Measurements from ENCODE around the gene TMEM131. TPM values are rescaled to one million over a fixed set of nuclear protein-coding genes. Genes with fewer than 3 reads are reported as not detected.

The TMEM131 gene
- total RNA-seq, 1 experiment from 2014 or later = 29.6 TPM

- intact Hi-C loops (cut with micrococcal nuclease; ENCODE audit: unreplicated experiment) = no loop called here
- 0 out of 2 replicates have a peak, but pooled peaks cover 3% of the 10 kb centered on the region for H4K20me1 ChIP-seq (ENCODE audit: insufficient read depth)
- BruUV-seq (replicated peaks) = no TSS peak
- no peaks in the 10 kb centered on the region for H3K27me3 ChIP-seq (ENCODE audit: insufficient read depth, low read depth)
- H3F3A ChIP-seq (ENCODE audit: insufficient read depth, low read depth) = no peaks in the 10 kb centered on the region; the same call in 1 of the 2 replicates
- H3K9me3 ChIP-seq (ENCODE audit: insufficient read depth, low read depth) = peaks cover 11% of the 10 kb centered on the region
- TF ChIP-seq CTCF (conservative IDR thresholded peaks at IDR 0.05) (no peak), EZH2 (IDR thresholded peaks at IDR 0.05; ENCODE audit: low read depth) (no peak)
- H3K4me3 ChIP-seq = peak overlapping the region; percentile 98
- peaks cover 38% of the 10 kb centered on the region for H3K4me1 ChIP-seq (replicated peaks; ENCODE audit: insufficient read depth)
- no peaks in the 10 kb centered on the region for H3K9me2 ChIP-seq (ENCODE audit: insufficient read depth)
- H3K4me2 ChIP-seq = peak overlapping the region; percentile 93
- DNase-seq = no peak
- peaks cover 6% of the 10 kb centered on the region; the same call in 1 of the 2 replicates for H3K36me3 ChIP-seq (ENCODE audit: low read depth)
- ChIA-PET POLR2A (ENCODE audit: unreplicated experiment) (interaction anchor here (0.6 kb wide), 1 partner anchor 114 kb away, joined by 10 read pairs; no protein-coding TSS in a partner anchor), CTCF (no interaction called here)
- no peak overlapping the region for H3K27ac ChIP-seq
- H2AFZ ChIP-seq = no peak overlapping the region
- H3K79me2 ChIP-seq (ENCODE audit: low read depth) = peaks cover 70% of the 10 kb centered on the region
These were observed 2.6 kb downstream of the TMEM131 start for GRCh38 chr2:97992836-97993825.

GRCh38 chr2:97991081-97991856 is 4.5 kb downstream of the TMEM131 start:
- Histone ChIP-seq H3K4me3 (no peak overlapping the region), H3K27ac (no peak overlapping the region), H2AFZ (no peak overlapping the region), H3K4me2 (0 out of 2 replicates have a peak overlapping the region, but pooled peaks have one; percentile 6), H3K36me3 (ENCODE audit: low read depth) (peaks cover 6% of the 10 kb centered on the region; the same call in 1 of the 2 replicates), H3F3A (ENCODE audit: insufficient read depth, low read depth) (no peaks in the 10 kb centered on the region; the same call in 1 of the 2 replicates), H3K9me3 (ENCODE audit: insufficient read depth, low read depth) (peaks cover 17% of the 10 kb centered on the region), H3K79me2 (ENCODE audit: low read depth) (peaks cover 89% of the 10 kb centered on the region), H3K27me3 (ENCODE audit: insufficient read depth, low read depth) (no peaks in the 10 kb centered on the region), H3K9me2 (ENCODE audit: insufficient read depth) (no peaks in the 10 kb centered on the region), H4K20me1 (ENCODE audit: insufficient read depth) (0 out of 2 replicates have a peak, but pooled peaks cover 3% of the 10 kb centered on the region), H3K4me1 (replicated peaks; ENCODE audit: insufficient read depth) (peaks cover 32% of the 10 kb centered on the region)
- ChIA-PET POLR2A (ENCODE audit: unreplicated experiment) (no interaction called here), CTCF (no interaction called here)
- intact Hi-C loops (cut with micrococcal nuclease; ENCODE audit: unreplicated experiment) = no loop called here
- no peak for DNase-seq
- no TSS peak for BruUV-seq (replicated peaks)
- TF ChIP-seq EZH2 (IDR thresholded peaks at IDR 0.05; ENCODE audit: low read depth) (no peak), CTCF (conservative IDR thresholded peaks at IDR 0.05) (no peak)

- Histone ChIP-seq H3K4me1 (replicated peaks; ENCODE audit: insufficient read depth) (peaks cover 25% of the 10 kb centered on the region), H3K9me3 (ENCODE audit: insufficient read depth, low read depth) (peaks cover 17% of the 10 kb centered on the region), H3K79me2 (ENCODE audit: low read depth) (peaks cover 98% of the 10 kb centered on the region), H3K27me3 (ENCODE audit: insufficient read depth, low read depth) (no peaks in the 10 kb centered on the region), H4K20me1 (ENCODE audit: insufficient read depth) (0 out of 2 replicates have a peak, but pooled peaks cover 3% of the 10 kb centered on the region), H3K27ac (no peak overlapping the region), H3K9me2 (ENCODE audit: insufficient read depth) (no peaks in the 10 kb centered on the region), H3K4me3 (no peak overlapping the region; the same call in 1 of the 2 replicates), H3K36me3 (ENCODE audit: low read depth) (peaks cover 6% of the 10 kb centered on the region; the same call in 1 of the 2 replicates), H3K4me2 (no peak overlapping the region), H2AFZ (no peak overlapping the region), H3F3A (ENCODE audit: insufficient read depth, low read depth) (no peaks in the 10 kb centered on the region; the same call in 1 of the 2 replicates)
- BruUV-seq (replicated peaks) = no TSS peak
- intact Hi-C loops (cut with micrococcal nuclease; ENCODE audit: unreplicated experiment) = no loop called here
- no peak for TF ChIP-seq EZH2 (IDR thresholded peaks at IDR 0.05; ENCODE audit: low read depth)
- TF ChIP-seq CTCF (conservative IDR thresholded peaks at IDR 0.05) = no peak
- POLR2A ChIA-PET (ENCODE audit: unreplicated experiment) = no interaction called here
- no peak for DNase-seq
- CTCF ChIA-PET = no interaction called here
These were observed 7.0 kb downstream of the TMEM131 start for GRCh38 chr2:97988722-97989121.

Data from PC-9 (cell line).